DMS153 (cell line): ENCODE data around the gene FICD.

Source experiments
- DNase-seq: peaks from one replicate; lab custom pipeline; 2025; lab: John Stamatoyannopoulos, UW

The FICD gene

DNA sequence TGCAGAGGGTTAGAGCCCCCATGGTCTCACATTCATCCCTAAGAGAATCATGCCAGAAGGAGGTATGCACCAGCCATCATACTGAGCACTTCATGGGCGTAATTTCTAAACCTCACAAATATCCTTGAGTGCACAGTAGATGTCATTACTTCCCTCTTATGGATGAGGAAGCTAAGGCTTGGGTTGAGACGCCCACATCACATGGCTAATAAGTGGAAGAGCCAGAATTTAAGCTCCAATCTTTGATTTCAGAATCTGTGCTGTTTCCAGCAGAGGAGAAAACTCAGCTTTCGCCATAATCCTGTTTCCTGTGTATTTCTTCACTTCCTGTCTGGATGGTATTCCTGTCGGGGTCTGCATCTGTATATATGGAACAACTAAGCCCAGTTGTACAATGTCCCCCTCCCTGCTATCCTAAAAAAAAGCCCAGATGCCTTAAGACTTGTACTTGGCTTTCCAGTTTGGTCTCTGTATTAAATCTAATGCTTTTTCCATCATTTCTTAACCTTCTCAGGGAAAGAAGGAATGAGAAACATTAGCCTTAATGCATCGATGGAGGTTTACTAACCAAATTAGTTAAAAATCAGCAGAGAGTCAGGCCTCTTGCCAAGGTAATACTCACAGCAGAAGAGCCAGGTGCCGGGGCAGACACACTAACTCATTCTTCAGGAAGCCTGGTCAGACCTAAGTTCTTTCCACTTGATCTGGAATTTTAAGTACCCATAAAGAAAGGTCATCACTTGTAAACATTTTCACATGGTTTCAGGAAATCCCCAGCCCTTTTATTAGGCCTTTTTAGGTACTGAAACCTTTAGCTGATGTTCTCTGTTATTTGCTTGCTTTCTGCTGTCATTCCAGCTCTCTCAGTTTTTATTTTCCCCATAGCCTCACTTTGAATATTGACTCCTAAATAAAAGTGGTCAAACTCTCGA is 52.6 kb downstream of the FICD start:
- no peak for DNase-seq

DNA sequence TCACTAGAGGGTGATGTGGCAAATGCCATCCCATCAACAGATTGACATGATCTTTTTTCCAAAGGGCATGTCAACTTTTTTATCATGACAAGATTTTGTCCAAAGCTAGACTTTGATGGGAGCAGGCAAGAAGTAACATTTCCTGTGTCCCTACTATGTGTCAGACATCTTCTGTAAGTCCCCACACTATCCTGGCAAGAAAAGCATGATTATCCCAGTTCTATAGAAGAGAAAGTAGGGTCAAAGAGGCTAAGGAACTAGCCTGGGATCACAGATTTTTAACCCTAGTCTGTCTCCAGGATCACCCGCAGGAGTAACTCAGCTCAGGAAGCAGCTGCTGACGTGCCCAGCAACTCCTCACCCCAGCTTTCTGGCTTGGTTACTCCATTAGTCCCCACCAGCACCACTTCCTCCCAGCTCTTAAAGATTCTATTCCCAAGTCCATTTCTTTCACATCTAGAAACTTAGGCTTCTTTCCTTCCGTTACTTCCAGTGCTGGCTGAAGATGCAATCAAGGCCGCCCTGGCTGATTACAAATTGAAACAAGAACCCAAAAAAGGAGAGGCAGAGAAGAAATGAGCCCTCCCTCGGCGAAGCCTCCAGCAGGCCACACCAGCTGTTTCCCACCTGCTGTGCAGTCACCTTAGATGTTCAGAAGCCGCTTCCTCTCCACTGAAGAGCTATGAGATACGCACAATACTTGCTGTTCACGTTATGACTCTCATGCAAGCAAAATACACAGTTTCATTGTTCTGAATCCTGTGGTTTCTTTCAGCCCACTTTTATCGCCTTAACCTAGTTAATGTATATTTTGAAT is 53.5 kb downstream of the FICD start:
- DNase-seq: peak; percentile 43
